NCI-H510A (cell line): ENCODE measurements around the gene GXYLT1.
"Not testable (repeated sequence)": the region's sequence is repeated elsewhere in the genome, so short reads cannot be mapped to it uniquely, and the experiment has no call there.

Experiments
- DNase-seq: peaks from one replicate; lab custom pipeline; 2025; lab: John Stamatoyannopoulos, UW

The GXYLT1 gene

DNA sequence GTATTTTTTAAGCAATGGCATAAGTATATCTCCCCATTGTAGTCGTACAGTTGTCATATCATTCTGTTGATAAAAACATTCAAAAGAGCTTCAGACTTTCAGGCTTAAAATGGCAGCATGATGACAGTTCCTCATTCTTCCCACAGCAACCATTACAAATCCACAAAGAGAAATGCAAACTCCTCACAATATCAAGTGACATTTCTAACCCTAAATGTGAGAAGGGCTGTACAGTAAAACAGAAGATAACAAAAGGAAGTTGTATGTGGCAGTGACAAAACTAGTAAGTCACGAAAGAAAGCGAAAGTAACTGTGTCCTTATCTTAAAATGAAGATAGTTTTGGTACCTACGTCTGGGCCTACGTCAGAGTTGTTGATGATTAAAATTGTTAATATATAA lies 46.7 kb downstream of the GXYLT1 start:
- no peak for DNase-seq

DNA sequence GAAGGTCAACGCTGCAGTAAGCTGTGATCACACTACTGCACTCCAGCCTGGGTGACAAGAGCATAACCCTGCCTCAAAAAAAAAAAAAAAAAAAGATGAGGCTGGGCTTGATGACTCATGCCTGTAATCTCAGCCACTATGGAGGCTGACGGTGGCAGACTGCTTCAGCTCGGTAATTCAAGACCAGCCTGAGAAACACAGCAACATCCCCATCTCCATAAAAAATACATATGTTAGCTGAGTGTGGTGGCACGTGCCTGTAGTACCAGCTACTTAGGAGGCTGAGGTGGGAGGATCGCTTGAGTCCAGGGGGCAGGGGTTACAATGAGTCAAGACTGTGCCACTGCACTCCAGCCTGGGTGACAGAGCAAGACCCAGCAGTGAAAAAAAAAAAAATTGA lies 50.4 kb downstream of the GXYLT1 start:
- DNase-seq, result no peak

DNA sequence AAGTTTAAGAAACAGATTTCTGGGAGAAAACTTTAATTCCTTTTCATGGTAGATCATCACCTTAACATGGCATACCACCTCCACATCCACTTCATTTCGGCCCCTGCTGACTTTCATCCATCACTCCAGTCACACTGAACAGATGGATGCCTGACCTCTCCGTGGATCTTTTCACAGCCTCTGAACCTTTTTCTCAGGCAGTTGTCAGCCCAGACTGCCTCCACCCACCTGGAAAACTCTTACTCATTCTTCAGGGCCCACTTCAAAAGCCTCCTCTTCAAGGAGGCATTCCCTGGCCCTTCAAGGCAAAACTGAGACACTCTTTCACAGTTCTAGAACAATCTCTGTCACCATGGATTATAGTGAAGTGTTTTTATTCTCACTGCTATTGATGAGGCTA lies 52.9 kb downstream of the GXYLT1 start:
- DNase-seq, result no peak

DNA sequence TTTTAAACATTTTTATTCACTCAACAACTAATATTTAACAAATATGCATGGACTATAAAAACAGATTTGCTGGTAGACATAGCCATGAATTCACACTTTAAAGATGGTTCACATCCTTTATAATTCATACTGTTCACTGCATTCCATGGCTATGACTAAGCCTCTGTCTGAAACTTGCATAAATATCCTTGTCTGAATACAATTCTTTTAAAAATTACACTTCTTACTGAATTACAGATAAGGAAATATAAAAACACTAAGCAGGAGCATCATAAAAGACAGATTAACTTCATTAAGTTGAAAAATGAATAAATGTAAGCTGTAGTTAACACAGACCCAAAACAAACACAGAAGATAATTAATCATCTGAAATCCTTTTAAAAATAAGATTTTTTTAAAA lies 53.8 kb downstream of the GXYLT1 start:
- no peak for DNase-seq

DNA sequence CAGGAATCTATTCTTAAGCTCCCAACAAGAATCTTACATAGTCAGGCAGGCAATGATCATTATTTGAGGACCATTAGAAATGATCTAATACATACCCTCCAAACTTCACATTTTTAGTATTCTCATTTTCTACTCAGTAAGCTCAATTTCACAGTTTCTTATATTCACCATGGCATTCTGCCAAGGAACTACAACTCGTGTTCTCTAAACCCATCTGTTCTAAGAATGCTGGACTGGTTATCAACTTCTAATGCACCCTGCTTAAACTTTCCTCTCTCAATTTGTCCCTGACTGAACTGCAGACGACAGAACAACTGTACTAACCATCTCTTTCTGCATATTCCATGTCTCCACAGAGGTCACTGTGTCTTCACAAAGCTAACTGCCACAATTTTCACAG lies 58.6 kb downstream of the GXYLT1 start:
- no peak for DNase-seq

DNA sequence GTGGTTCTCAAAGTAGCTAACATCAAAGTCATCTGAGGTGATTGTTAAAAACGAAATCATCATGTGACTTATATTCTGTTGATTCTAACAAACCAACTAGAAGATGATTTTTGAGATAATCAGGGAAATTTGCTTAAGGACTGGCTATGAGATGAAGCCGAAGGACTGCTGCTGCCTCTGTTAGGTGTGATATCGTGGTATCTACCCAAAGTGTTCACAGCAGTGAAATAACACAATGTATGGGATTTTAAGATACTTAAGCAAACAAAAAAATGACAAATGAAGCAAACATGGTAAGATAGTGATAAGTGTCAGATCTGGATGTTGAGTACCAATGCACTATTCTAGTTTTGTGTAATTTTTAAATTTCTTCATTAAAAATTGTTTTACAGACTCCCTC lies 59.1 kb downstream of the GXYLT1 start:
- no peak for DNase-seq

DNA sequence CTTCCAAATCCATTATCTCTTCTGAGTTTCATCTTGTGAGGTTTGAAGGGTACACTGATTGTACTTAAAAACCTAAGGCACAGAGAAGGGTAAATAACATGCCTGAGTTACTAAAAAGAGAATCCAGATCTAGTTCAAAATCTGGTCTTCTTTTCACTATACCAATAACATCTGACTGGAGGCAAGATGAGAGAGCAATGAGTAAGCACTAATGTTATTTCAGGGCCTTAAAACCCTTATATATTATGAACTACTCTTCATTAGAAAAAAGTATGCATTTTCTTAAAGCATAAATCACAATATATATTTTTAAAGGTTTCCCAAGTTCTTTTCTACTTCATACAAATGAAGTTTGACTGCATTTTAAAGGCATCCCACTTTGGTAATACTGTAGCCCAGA lies 60.2 kb downstream of the GXYLT1 start:
- no peak for DNase-seq

DNA sequence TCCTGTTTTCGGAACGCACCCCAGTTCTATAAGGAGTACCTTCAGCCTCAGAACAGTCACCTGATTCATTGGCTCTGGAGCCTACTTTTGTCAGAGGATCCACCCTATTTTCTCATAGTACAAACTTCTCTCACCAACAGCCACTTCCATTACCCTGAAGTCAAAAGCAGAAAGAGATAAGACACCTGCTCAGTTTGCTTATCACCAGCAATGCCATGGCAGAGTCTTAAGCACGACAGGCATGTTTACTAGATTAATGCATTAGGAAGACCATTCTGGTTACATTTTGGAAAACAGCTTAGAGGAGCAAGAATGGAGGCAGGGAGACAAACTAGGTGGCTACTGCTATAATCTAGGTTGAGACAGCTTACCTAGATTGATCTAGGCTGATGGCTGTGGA lies 67.7 kb downstream of the GXYLT1 start:
- no peak for DNase-seq

DNA sequence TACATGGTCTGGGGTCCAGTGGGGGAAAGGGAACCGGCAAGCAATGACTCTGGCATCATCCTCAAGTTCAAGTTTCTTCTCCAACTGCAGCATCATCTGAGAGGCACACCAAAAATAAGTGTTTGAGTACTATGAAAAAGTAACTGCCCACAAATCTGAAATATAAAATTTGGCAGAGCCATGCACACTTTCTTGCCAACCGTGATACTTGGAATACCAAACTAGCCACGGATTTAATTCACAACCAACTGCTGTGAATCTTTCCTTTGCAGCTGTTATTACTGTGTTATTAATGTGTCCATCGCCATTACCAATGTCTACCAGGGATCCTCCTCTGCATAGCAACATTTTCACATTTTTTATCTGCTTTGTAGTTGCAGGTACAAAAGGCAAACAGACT lies 74.6 kb downstream of the GXYLT1 start:
- no peak for DNase-seq

DNA sequence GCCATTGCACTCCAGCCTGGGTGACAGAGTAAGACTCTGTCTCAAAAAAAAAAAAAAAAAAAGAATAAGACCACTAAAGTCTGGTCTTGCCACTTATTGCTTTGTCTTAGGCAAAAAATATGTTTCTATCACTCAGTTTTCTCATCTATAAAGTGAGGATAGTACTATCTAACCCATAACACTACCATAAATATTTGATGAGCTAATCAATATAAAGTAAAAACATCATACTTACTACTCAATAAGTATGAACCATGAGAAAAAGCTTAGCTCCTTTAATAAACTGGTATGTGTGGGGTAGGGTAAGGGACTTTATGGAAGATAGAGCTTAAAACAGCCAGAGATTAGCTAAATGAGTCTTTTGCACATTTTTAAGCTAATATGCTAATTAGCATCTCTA lies 85.5 kb downstream of the GXYLT1 start:
- DNase-seq, result no peak

DNA sequence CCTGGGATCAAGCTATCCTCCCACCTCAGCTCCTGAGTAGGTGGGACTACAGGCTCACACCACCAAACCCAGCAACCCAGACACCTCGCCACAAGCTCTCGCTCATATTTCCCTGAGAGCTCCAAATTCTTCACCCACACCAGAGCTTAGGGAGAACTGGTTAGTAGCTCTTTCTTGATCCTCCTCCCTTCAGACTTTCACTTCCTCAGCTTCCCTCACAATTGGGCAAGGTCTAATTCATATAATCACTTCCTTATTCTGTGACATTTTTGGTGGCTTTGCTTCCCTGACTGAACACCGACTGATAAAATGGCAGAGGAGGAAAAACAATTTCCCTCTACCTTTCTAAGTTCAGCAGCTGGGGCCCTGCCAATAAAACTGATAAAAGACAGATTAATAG lies 88.5 kb downstream of the GXYLT1 start:
- DNase-seq, result no peak

DNA sequence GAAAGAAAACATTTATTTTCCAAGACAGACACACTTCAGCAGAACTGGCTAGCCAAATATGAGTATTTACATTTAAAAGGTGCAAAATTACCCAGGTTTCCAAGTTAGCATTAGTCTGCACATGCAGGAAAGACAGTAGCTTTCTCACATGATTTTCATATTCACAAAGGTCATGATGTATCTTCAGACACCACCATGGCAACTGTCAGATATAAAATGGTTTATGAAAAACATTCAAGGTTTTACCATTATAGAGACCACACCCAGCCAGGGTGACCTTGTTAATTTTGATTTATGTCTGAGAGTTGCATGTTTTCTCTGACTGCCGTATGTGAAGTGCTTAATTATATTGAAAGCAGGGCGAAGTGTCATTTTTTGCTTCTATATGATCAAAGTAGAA lies 91.2 kb downstream of the GXYLT1 start:
- DNase-seq, result no peak

DNA sequence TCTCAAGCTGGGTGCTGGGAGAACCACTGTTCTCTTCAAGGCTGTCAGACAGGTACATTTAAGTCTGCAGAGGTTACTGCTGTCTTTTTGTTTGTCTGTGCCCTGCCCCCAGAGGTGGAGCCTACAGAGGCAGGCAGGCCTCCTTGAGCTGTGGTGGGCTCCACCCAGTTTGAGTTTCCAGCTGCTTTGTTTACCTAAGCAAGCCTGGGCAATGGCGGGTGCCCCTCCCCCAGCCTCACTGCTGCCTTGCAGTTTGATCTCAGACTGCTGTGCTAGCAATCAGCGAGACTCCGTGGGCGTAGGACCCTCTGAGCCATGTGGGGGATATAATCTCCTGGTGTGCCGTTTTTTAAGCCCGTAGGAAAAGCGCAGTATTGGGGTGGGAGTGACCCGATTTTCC lies 95.7 kb downstream of the GXYLT1 start:
- DNase-seq, result not testable (repeated sequence)

DNA sequence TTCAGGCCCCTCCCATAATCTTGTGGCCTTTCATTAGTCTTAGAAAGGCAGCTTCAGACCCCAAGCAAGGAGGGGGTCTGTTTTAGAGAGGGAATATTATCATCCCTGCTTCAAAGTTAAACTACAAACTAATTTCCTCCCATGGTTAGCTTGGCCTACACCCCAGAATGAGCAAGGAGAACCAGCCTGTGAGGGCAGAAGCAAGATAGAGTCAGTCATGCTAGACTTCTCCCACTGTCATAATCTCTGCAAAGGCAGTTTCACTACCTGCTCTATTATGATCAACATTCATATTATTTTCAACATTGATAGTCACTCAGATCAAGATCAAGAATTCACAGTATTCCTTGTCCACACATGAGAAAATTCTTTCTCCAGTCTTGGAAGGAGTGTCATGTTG lies 105.1 kb downstream of the GXYLT1 start:
- DNase-seq, result no peak

DNA sequence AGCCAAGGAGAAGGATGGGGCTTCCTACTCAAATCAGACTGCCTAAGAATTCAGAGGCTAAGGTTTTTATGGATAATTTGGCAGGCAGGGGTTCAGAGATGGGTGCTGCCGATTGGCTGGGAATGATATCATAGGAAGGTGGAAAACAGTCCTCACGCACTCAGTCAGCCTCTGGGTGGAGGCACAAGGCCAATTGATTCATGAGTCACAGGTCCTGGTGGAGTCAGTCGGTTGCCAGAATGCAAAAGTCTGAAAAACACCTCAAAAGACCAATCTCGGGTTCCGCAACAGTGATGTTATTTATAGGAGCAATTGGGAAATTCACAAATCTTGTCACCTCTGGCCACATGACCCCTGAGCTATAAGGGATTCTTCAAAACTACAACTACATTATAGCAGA lies 105.5 kb downstream of the GXYLT1 start:
- DNase-seq, result no peak

DNA sequence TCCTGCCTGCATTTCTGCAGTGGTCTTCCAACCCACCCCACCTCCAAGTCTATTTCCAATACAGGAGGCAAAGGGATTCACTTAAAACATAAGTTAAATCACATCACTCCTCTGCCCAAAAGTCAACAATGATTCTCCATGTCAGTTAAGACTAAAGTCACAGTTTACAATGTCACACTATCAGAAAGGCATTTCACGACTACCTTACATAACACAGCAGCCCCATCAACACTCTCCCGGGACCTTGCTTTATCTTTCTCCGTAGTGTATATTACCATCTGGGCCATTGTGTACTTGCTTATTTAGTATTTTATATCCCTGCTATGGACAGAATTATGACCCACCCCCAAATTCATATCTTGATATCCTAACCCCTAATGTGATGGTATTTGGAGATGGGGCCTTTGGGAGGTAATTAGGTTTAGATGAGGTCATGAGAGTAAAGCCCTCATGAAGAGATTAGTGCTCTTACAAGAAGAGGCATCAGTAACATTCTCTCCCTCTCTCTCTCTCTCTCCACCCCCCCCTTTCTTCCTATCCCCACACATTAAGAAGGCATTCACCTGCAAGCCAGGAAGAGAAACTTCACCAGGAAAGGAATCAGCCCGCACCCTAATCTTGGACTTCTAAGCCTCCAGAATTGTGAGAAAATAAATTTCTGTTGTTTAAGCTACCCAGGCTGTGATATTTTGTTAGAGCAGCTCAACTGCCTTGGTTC lies 112.7 kb downstream of the GXYLT1 start:
- DNase-seq, result no peak
